HCT116 (cell line): ENCODE data around the gene HIPK3.

Source experiments
- CBX3 ChIP-seq: IDR thresholded peaks from 2 replicates; pipeline ENCODE4 v1.6.1; 2012; ENCODE audit warnings: low read depth
- CTCF ChIP-seq, 3 experiments: fragments of 200-600 bp in 1 of 3; sonication (generic) in 1 of 3; IDR thresholded peaks in 2 of 3; conservative IDR thresholded peaks in 1 of 3; 2 replicates each; pipeline ENCODE4 v1.5.1; 2012 to 2017; ENCODE audit warnings: low read depth in 2 of 3, low read length in 2 of 3, antibody characterized with exemption in 1 of 3, borderline replicate concordance in 1 of 3, control low read depth in 1 of 3, mild to moderate bottlenecking in 1 of 3, mixed read lengths in 1 of 3, mixed run types in 1 of 3, moderate library complexity in 1 of 3; ENCODE audit not compliant: insufficient read depth in 1 of 3
- EZH2 ChIP-seq: fragments of 200-600 bp; sonication (generic); IDR thresholded peaks from 2 replicates; pipeline ENCODE4 v1.6.1; 2017; ENCODE audit warnings: antibody characterized with exemption, mixed run types
- FOSL1 ChIP-seq: IDR thresholded peaks from 2 replicates; pipeline ENCODE4 v1.6.1; 2012; ENCODE audit warnings: low read depth
- MAX ChIP-seq: IDR thresholded peaks from 2 replicates; pipeline ENCODE4 v1.6.1; 2012
- POLR2A ChIP-seq: IDR thresholded peaks from 2 replicates; pipeline ENCODE4 v1.7.0; 2011; ENCODE audit warnings: borderline replicate concordance; ENCODE audit not compliant: insufficient read depth, insufficient read length; ENCODE audit errors: extremely low read depth
- POLR2AphosphoS5 ChIP-seq: IDR thresholded peaks from 2 replicates; pipeline ENCODE4 v1.6.1; 2011; ENCODE audit warnings: mild to moderate bottlenecking, low read depth, low read length, moderate library complexity
- RAD21 ChIP-seq: IDR thresholded peaks from 2 replicates; pipeline ENCODE4 v1.6.1; 2012; ENCODE audit warnings: low read depth, mild to moderate bottlenecking
- REST ChIP-seq: IDR thresholded peaks from 2 replicates; pipeline ENCODE4 v1.6.1; 2012; ENCODE audit warnings: low read depth
- ZNF274 ChIP-seq: fragments of 200-500 bp; sonication (Bioruptor generic); IDR thresholded peaks from 2 replicates; pipeline ENCODE4 v1.6.1; 2014; ENCODE audit warnings: mild to moderate bottlenecking, low read depth, low read length, inconsistent platforms

DNA sequence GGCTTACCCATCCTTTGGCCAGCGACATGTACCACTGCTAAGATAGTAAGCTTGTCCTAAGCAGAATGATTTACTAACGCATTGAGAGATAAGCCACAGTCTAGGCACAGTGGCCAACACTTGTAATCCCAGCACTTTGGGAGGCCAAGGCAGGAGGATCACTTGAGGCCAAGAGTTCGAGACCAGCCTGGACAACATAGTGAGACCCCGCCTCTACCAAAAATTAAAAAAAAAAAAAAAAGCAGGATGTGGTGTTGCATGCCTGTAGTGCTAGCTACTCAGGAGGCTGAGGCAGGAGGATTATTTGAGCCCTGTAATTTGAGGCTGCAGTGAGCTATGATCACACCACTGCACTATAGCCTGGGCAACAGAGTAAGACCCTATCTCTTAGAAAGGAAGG, 93.1 kb downstream of the HIPK3 start:
- TF ChIP-seq EZH2 (no peak), ZNF274 (no peak), CTCF (IDR thresholded peaks at IDR 0.05 in 2 of 3, conservative IDR thresholded peaks at IDR 0.05 in 1 of 3; ENCODE audit: borderline replicate concordance in 1 of 3, insufficient read depth in 1 of 3, low read depth in 2 of 3, low read length in 2 of 3) (no peak), POLR2A (no peak), MAX (no peak), RAD21 (no peak), REST (no peak), CBX3 (no peak), FOSL1 (no peak), POLR2AphosphoS5 (no peak)
